GM08714 (cell line): ENCODE data around the gene PAX5.

ENCODE experiments used
- H3K4me3 ChIP-seq: fragments of 200-500 bp; sonication (Bioruptor generic); 2 replicates; pipeline ENCODE4 v1.5.1; 2014; ENCODE audit warnings: mild to moderate bottlenecking, low read length, inconsistent platforms
- ZNF274 ChIP-seq: IDR thresholded peaks from 2 replicates; pipeline ENCODE4 v1.6.1; 2012; ENCODE audit warnings: mild to moderate bottlenecking, low read depth, low read length

Gene PAX5

GRCh38 chr9:36818965-36819870 lies 214.8 kb downstream of the PAX5 start:
- TF ChIP-seq ZNF274 = no peak
- H3K4me3 ChIP-seq = no peak overlapping the region

GRCh38 chr9:36818242-36818938 lies 215.7 kb downstream of the PAX5 start:
- H3K4me3 ChIP-seq = no peak overlapping the region
- TF ChIP-seq ZNF274 = no peak

- TF ChIP-seq ZNF274 = no peak
- H3K4me3 ChIP-seq = no peak overlapping the region
These were observed 216.8 kb downstream of the PAX5 start for GRCh38 chr9:36817160-36817834.

GRCh38 chr9:36816371-36816770 lies 217.7 kb downstream of the PAX5 start:
- H3K4me3 ChIP-seq = no peak overlapping the region
- no peak for TF ChIP-seq ZNF274

- no peak for TF ChIP-seq ZNF274
- no peak overlapping the region for H3K4me3 ChIP-seq
These were observed 218.3 kb downstream of the PAX5 start for GRCh38 chr9:36815566-36816348.

GRCh38 chr9:36815023-36815422 lies 219.0 kb downstream of the PAX5 start:
- no peak overlapping the region for H3K4me3 ChIP-seq
- no peak for TF ChIP-seq ZNF274

- TF ChIP-seq ZNF274 = no peak
- no peak overlapping the region for H3K4me3 ChIP-seq
These were observed 220.9 kb downstream of the PAX5 start for GRCh38 chr9:36813154-36813553.

GRCh38 chr9:36812556-36812955 lies 221.5 kb downstream of the PAX5 start:
- TF ChIP-seq ZNF274 = no peak
- H3K4me3 ChIP-seq = no peak overlapping the region

- no peak for TF ChIP-seq ZNF274
- no peak overlapping the region for H3K4me3 ChIP-seq
These were observed 225.8 kb downstream of the PAX5 start for GRCh38 chr9:36808251-36808650.

- TF ChIP-seq ZNF274 = no peak
These were observed 230.1 kb downstream of the PAX5 start for GRCh38 chr9:36803961-36804360.

GRCh38 chr9:36802201-36802920 lies 231.7 kb downstream of the PAX5 start:
- H3K4me3 ChIP-seq = no peak overlapping the region

More at GRCh38 chr9:36803961-36804360, 230.1 kb downstream of the PAX5 start:
- no peak overlapping the region for H3K4me3 ChIP-seq

GRCh38 chr9:36800455-36800854 lies 233.6 kb downstream of the PAX5 start:
- no peak for TF ChIP-seq ZNF274
- H3K4me3 ChIP-seq = no peak overlapping the region

More at GRCh38 chr9:36802201-36802920, 231.7 kb downstream of the PAX5 start:
- TF ChIP-seq ZNF274 = no peak
